Liver (tissue), 9 donors: ENCODE data around the gene REPS1. TPM values are rescaled to one million over a fixed set of nuclear protein-coding genes. Genes with fewer than 3 reads are reported as not detected.

Source experiments
- DNase-seq: peaks from one replicate; pipeline ENCODE4 v3.0.0-alpha.2; 2017; ENCODE audit warnings: low spot score
- H3K27ac ChIP-seq, 2 donors: one replicate each; pipeline ENCODE4 v1.7.0; 2013; ENCODE audit warnings: inconsistent platforms in 2 of 2, low read length in 2 of 2, control low read depth in 1 of 2, low read depth in 1 of 2, mild to moderate bottlenecking in 1 of 2
- H3K27me3 ChIP-seq, 4 donors: one replicate each; pipeline versions ENCODE4 v1.6.1 to v1.7.0; 2013; ENCODE audit warnings: low read length in 3 of 4, inconsistent platforms in 1 of 4, mild to moderate bottlenecking in 1 of 4, moderate library complexity in 1 of 4; ENCODE audit not compliant: control insufficient read depth in 4 of 4, insufficient read depth in 4 of 4
- H3K36me3 ChIP-seq, 4 donors: one replicate each; pipeline versions ENCODE4 v1.6.1 to v1.7.0; 2013; ENCODE audit warnings: low read length in 3 of 4, mild to moderate bottlenecking in 3 of 4, low read depth in 1 of 4, moderate library complexity in 1 of 4; ENCODE audit not compliant: control insufficient read depth in 4 of 4, insufficient read depth in 3 of 4
- H3K4me1 ChIP-seq, 4 donors: one replicate each; pipeline versions ENCODE4 v1.6.1 to v1.7.0; 2013; ENCODE audit warnings: low read length in 3 of 4, mild to moderate bottlenecking in 3 of 4, moderate library complexity in 1 of 4; ENCODE audit not compliant: control insufficient read depth in 4 of 4, insufficient read depth in 4 of 4
- H3K4me3 ChIP-seq, 3 donors: one replicate each; pipeline versions ENCODE4 v1.6.1 to v1.7.0; 2013; ENCODE audit warnings: low read length in 3 of 3, control low read depth in 1 of 3, low read depth in 1 of 3, mild to moderate bottlenecking in 1 of 3
- H3K9ac ChIP-seq, 2 donors: one replicate each; pipeline ENCODE4 v1.7.0; 2013; ENCODE audit warnings: low read length in 2 of 2, mild to moderate bottlenecking in 2 of 2, moderate library complexity in 2 of 2, control low read depth in 1 of 2, low read depth in 1 of 2
- H3K9me3 ChIP-seq, 4 donors: one replicate each; pipeline versions ENCODE4 v1.6.1 to v1.7.0; 2013; ENCODE audit warnings: low read length in 3 of 4; ENCODE audit not compliant: control insufficient read depth in 4 of 4
- ATF3 ChIP-seq: IDR thresholded peaks from 2 replicates; pipeline ENCODE4 v1.6.1; 2016; ENCODE audit warnings: antibody characterized with exemption
- EGR1 ChIP-seq, 2 donors: IDR thresholded peaks; 2 replicates each; pipeline ENCODE4 v1.6.1; 2016 to 2018; ENCODE audit warnings: antibody characterized with exemption in 2 of 2, low read depth in 2 of 2
- FOXA2 ChIP-seq: IDR thresholded peaks from 2 replicates; pipeline ENCODE4 v1.6.1; 2016; ENCODE audit warnings: antibody characterized with exemption
- HNF4G ChIP-seq: IDR thresholded peaks from 2 replicates; pipeline ENCODE4 v1.6.1; 2016; ENCODE audit warnings: antibody characterized with exemption
- JUND ChIP-seq, 2 donors: IDR thresholded peaks; 2 replicates each; pipeline ENCODE4 v1.6.1; 2016; ENCODE audit warnings: antibody characterized with exemption in 2 of 2
- MAX ChIP-seq: IDR thresholded peaks from 2 replicates; pipeline ENCODE4 v1.6.1; 2016; ENCODE audit warnings: antibody characterized with exemption
- NR2F2 ChIP-seq: IDR thresholded peaks from 2 replicates; pipeline ENCODE4 v1.6.1; 2016; ENCODE audit warnings: antibody characterized with exemption
- REST ChIP-seq: IDR thresholded peaks from 2 replicates; pipeline ENCODE4 v1.6.1; 2016; ENCODE audit warnings: antibody characterized with exemption, mild to moderate bottlenecking
- RXRA ChIP-seq, 2 donors: IDR thresholded peaks; 2 replicates each; pipeline ENCODE4 v1.6.1; 2017 to 2018; ENCODE audit warnings: antibody characterized with exemption in 2 of 2, mild to moderate bottlenecking in 1 of 2
- SP1 ChIP-seq: IDR thresholded peaks from 2 replicates; pipeline ENCODE4 v1.6.1; 2018; ENCODE audit warnings: antibody characterized with exemption, mild to moderate bottlenecking
- TAF1 ChIP-seq: conservative IDR thresholded peaks from 2 replicates; pipeline ENCODE4 v1.6.1; 2016; ENCODE audit warnings: antibody characterized with exemption, mild to moderate bottlenecking
- YY1 ChIP-seq: IDR thresholded peaks from 2 replicates; pipeline ENCODE4 v1.6.1; 2016; ENCODE audit warnings: antibody characterized with exemption, mild to moderate bottlenecking
- ZBTB33 ChIP-seq: IDR thresholded peaks from 2 replicates; pipeline ENCODE4 v1.6.1; 2016; ENCODE audit warnings: antibody characterized with exemption
- WGBS: extraction: QIAGEN DNeasy Blood & Tissue Kit; methylation state at CpG from one replicate; pipeline ENCODE4 v1.1.7; 2013; 5-methylcytosine and 5-hydroxymethylcytosine counted together
- polyA plus RNA-seq, 2 donors: library from polyadenylated mRNA; stranded (reverse) in 1 of 2; unstranded in 1 of 2; fragments of 200-250 nt in 1 of 2; fragments of >200 nt in 1 of 2; fragmentation: Nextera tagmentation in 1 of 2; extraction: Ambion mirVana in 1 of 2; gene quantifications; one replicate each; pipeline versions ENCODE4 v1.2.1 to v1.2.3, GENCODE V29; 2013 to 2015
- total RNA-seq, 2 donors: library from RNA; depleted of rRNA; stranded (reverse); fragments of >200 nt; gene quantifications; one replicate each; pipeline ENCODE4 v1.2.3, GENCODE V29; 2014
- donor health status: healthy.
- donor health status: healthy.
- donor health status: healthy.
- donor health status: healthy.
- donor health status: healthy.

Gene REPS1
- total and polyA plus RNA-seq, 4 donors: 12.3 to 46.4 (median 21.1) TPM

- TF ChIP-seq EGR1 (IDR thresholded peaks at IDR 0.05; ENCODE audit: low read depth in 2 of 2) (no peak), HNF4G (no peak), TAF1 (no peak), NR2F2 (no peak)
These were observed 892 bp downstream of the REPS1 start (continued) for GRCh38 chr6:138987080-138987642.

DNA sequence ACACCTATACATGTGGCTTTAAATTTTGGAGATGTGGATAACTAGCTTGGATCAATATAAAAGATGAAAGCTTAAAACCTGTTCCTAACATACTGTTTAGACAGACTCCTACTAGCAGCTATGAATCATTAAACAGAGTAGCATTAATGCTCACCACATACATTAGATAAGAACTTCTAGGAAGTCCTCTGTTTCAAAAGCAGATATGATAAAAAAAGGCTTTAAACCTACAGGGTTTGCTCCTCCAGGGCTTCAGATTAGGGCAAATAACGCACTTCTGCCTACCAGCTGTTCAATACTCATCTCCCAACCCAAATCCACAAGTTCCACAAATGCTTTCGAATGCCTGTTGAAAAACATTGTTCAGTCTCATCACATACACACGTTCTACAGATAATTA lies 1.5 kb downstream of the REPS1 start:
- Histone ChIP-seq H3K27me3 (no peaks in the 10 kb centered on the region), H3K9me3 (no peaks in the 10 kb centered on the region), H3K27ac (peak overlapping the region in 1 of 2 donors; percentile 87), H3K4me1 (peaks cover 2 to 49% (median 40%) of the 10 kb centered on the region in 4 donors), H3K4me3 (peak overlapping the region; percentile 76 to 98 (median 85)), H3K36me3 (no peaks in the 10 kb centered on the region), H3K9ac (peak overlapping the region; percentile 74 to 83)
- TF ChIP-seq NR2F2 (no peak), RXRA (IDR thresholded peaks at IDR 0.05) (no peak), TAF1 (no peak), ATF3 (no peak), SP1 (no peak), MAX (no peak), REST (no peak), EGR1 (IDR thresholded peaks at IDR 0.05; ENCODE audit: low read depth in 2 of 2) (no peak), YY1 (no peak), FOXA2 (no peak)
- WGBS: 3% methylated on average over 3 of the region's 3 CpGs
- DNase-seq: no peak

GRCh38 chr6:138981416-138981815 lies 6.6 kb downstream of the REPS1 start:
- no peak overlapping the region for H3K27ac ChIP-seq

More at GRCh38 chr6:138981416-138981815, 6.6 kb downstream of the REPS1 start:
- 80% methylated on average over 2 of the region's 2 CpGs for WGBS
- no peaks in the 10 kb centered on the region for H3K9me3 ChIP-seq
- H3K4me1 ChIP-seq: peaks cover 0 to 25% (median 19%) of the 10 kb centered on the region in 4 donors
- H3K27me3 ChIP-seq: no peaks in the 10 kb centered on the region
- H3K9ac ChIP-seq: no peak overlapping the region
- no peak for DNase-seq
- no peaks in the 10 kb centered on the region for H3K36me3 ChIP-seq
- H3K4me3 ChIP-seq: no peak overlapping the region
- no peak for TF ChIP-seq MAX
- no peak for TF ChIP-seq ZBTB33
- no peak for TF ChIP-seq JUND (IDR thresholded peaks at IDR 0.05)
